Lung (tissue), 12 donors: ENCODE results near the gene TBCEL. TPM values are rescaled to one million over a fixed set of nuclear protein-coding genes. Genes with fewer than 3 reads are reported as not detected.

ENCODE experiments used
- ATAC-seq: fragments of 200-7000 bp; cut with Tn5 transposase; one replicate; pipeline ENCODE4 v1.9.1; 2020; ENCODE audit warnings: moderate number of reproducible peaks; ENCODE audit not compliant: insufficient read depth, low FRiP score
- DNase-seq, 3 donors: peaks; one replicate each; pipeline ENCODE4 v3.0.0-alpha.2; 2013 to 2017
- H3K27ac ChIP-seq, 2 donors: one replicate each; pipeline ENCODE4 v1.5.1; 2013; ENCODE audit warnings: mild to moderate bottlenecking in 2 of 2, moderate library complexity in 2 of 2, control low read depth in 1 of 2, inconsistent platforms in 1 of 2, low read depth in 1 of 2, low read length in 1 of 2
- H3K27me3 ChIP-seq, 3 donors: one replicate each; pipeline ENCODE4 v1.5.1; 2013; ENCODE audit warnings: low read length in 2 of 3; ENCODE audit not compliant: control insufficient read depth in 3 of 3, insufficient read depth in 3 of 3
- H3K36me3 ChIP-seq, 4 donors: one replicate each; pipeline ENCODE4 v1.5.1; 2013; ENCODE audit warnings: low read length in 4 of 4, mild to moderate bottlenecking in 1 of 4, moderate library complexity in 1 of 4; ENCODE audit not compliant: control insufficient read depth in 4 of 4, insufficient read depth in 4 of 4
- H3K4me1 ChIP-seq, 5 donors: one replicate each; pipeline ENCODE4 v1.5.1; 2013; ENCODE audit warnings: low read length in 5 of 5, mild to moderate bottlenecking in 2 of 5, moderate library complexity in 1 of 5; ENCODE audit not compliant: control insufficient read depth in 5 of 5, insufficient read depth in 5 of 5
- H3K4me3 ChIP-seq: one replicate; pipeline ENCODE4 v1.5.1; 2013; ENCODE audit warnings: mild to moderate bottlenecking, control low read depth, moderate library complexity
- H3K9ac ChIP-seq, 2 donors: one replicate each; pipeline ENCODE4 v1.5.1; 2013; ENCODE audit warnings: low read length in 2 of 2, control low read depth in 1 of 2; ENCODE audit not compliant: insufficient read depth in 1 of 2
- H3K9me3 ChIP-seq, 4 donors: one replicate each; pipeline ENCODE4 v1.5.1; 2013; ENCODE audit warnings: low read length in 3 of 4, mild to moderate bottlenecking in 1 of 4, moderate library complexity in 1 of 4; ENCODE audit not compliant: control insufficient read depth in 4 of 4, insufficient read depth in 3 of 4
- CTCF ChIP-seq: IDR thresholded peaks from 2 replicates; pipeline ENCODE4 v1.5.1; 2012; ENCODE audit warnings: mild to moderate bottlenecking; ENCODE audit errors: control extremely low read depth, extremely low read depth
- WGBS, 2 donors: extraction: QIAGEN DNeasy Blood & Tissue Kit; methylation state at CpG; one replicate each; pipeline ENCODE4 v1.1.7; 2013; 5-methylcytosine and 5-hydroxymethylcytosine counted together
- polyA plus RNA-seq, 2 donors: library from polyadenylated mRNA; stranded (reverse); fragments of 200-250 nt; gene quantifications; one replicate each; pipeline ENCODE4 v1.2.1, GENCODE V29; 2013
- total RNA-seq, 2 donors: library from RNA; depleted of rRNA in 1 of 2; stranded (reverse); fragments of >200 nt in 1 of 2; gene quantifications; one replicate each; pipeline ENCODE4 v1.2.1, GENCODE V29; 2014 to 2021
- donor health status: control.
- donor health status: control.
- donor health status: Bipolar disorder and iron deficiency.
- donor health status: healthy.
- donor health status: DM: yes; HTN: yes; CAD: no.

The TBCEL gene
- total and polyA plus RNA-seq, 4 donors = 5.0 to 73.2 (median 17.5) TPM

- H3K9me3 ChIP-seq = no peaks in the 10 kb centered on the region
- WGBS, 2 donors = 66 to 70% methylated on average over 2 of the region's 2 CpGs
- peaks cover 0 to 17% (median 4%) of the 10 kb centered on the region in 5 donors for H3K4me1 ChIP-seq
- H3K9ac ChIP-seq = no peak overlapping the region
- no peaks in the 10 kb centered on the region for H3K27me3 ChIP-seq
- TF ChIP-seq CTCF = no peak
- DNase-seq = no peak
- H3K36me3 ChIP-seq = peaks cover 5 to 18% (median 9%) of the 10 kb centered on the region in 4 donors
- no peak overlapping the region for H3K4me3 ChIP-seq
- ATAC-seq = no peak
- H3K27ac ChIP-seq = no peak overlapping the region
Measured at GRCh38 chr11:121067453-121067852, 43.6 kb downstream of the TBCEL start.

- TF ChIP-seq CTCF = no peak
- 89 to 92% methylated on average over 6 of the region's 6 CpGs for WGBS, 2 donors
- Histone ChIP-seq H3K9ac (no peak overlapping the region), H3K27me3 (no peaks in the 10 kb centered on the region), H3K4me1 (peaks cover 0 to 17% (median 4%) of the 10 kb centered on the region in 5 donors), H3K9me3 (no peaks in the 10 kb centered on the region), H3K4me3 (no peak overlapping the region), H3K36me3 (peaks cover 2 to 16% (median 8%) of the 10 kb centered on the region in 4 donors), H3K27ac (no peak overlapping the region)
- ATAC-seq = no peak
- DNase-seq = peak; percentile 30 to 55 (median 53)
Measured at GRCh38 chr11:121067962-121068647, 44.2 kb downstream of the TBCEL start.

GRCh38 chr11:121068787-121069186 is 44.9 kb downstream of the TBCEL start:
- Histone ChIP-seq H3K36me3 (peaks cover 2 to 16% (median 8%) of the 10 kb centered on the region in 4 donors), H3K27ac (no peak overlapping the region), H3K4me1 (peaks cover 0 to 17% (median 4%) of the 10 kb centered on the region in 5 donors), H3K27me3 (no peaks in the 10 kb centered on the region), H3K4me3 (no peak overlapping the region), H3K9me3 (no peaks in the 10 kb centered on the region), H3K9ac (no peak overlapping the region)
- no peak for ATAC-seq
- no peak for TF ChIP-seq CTCF
- WGBS, 2 donors = 97 to 99% methylated on average over 5 to 6 of the region's 6 CpGs
- no peak for DNase-seq
